Measurements from ENCODE around the gene MED31.

MED31 gene

DNA sequence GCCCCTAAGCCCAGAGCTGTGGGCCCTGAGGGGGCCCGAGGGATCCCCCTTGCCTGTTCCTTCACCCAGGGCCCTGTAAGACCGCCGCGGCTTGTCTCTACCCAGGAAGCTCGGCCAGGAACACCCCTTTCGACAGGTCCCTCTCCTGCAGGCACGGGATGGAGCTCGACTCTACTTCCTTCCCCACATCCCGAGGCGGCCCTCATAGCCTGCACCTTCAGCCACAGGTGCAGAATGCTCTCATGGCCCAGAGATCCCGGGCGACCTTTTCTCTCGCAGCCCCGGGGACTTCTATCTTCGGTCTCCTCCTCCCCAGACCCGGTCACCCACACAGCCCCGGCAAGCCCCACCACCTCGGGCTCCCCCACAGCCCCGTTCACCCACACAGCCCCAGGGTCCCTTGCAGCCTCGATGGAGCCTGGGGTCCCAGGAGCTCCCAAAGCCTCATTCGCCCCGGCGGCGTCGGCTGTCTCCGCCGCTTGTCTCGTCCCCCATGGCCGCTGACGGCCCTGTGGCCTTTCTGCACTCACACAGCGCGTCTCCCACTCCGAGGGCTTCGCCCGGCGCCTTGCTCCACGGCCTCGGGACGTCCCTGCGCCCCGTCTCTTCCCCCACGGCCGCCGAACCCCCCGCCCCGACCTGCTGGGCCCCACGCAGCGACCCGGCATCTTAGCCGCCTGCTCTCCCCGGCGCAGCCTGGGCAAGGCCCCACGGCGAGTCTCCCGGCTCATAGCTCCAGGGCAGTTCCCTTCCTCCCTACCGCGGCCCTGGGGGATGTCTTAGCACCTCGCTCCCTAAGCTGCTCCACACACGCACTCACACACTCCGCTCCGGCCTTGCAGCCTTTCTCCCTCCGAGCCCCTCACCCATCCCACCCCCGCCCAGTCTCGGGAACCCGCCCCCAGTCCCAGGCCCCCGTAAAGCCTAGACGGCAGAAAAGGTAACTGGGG lies 11.5 kb downstream of the MED31 start:
- 2% methylated on average over 64 to 66 of the region's 67 CpGs for WGBS, 2 experiments
- no peaks in the 10 kb centered on the region for H3K27me3 ChIP-seq (ENCODE audit: control insufficient read depth, insufficient read depth, low read length, poor library complexity, severe bottlenecking)
- peaks cover 7% of the 10 kb centered on the region for H3K36me3 ChIP-seq (ENCODE audit: control insufficient read depth, insufficient read depth, low read length)
- H3K9me3 ChIP-seq (ENCODE audit: control insufficient read depth, low read length), result no peaks in the 10 kb centered on the region
- peaks cover 13% of the 10 kb centered on the region for H3K4me1 ChIP-seq (ENCODE audit: control insufficient read depth, insufficient read depth, low read length)
- H3K27ac ChIP-seq (ENCODE audit: insufficient read depth, low read depth, low read length, poor library complexity, severe bottlenecking), result peak overlapping the region; percentile 74
- H3K4me3 ChIP-seq (ENCODE audit: insufficient read depth, low read depth, low read length), result peak overlapping the region; percentile 86

DNA sequence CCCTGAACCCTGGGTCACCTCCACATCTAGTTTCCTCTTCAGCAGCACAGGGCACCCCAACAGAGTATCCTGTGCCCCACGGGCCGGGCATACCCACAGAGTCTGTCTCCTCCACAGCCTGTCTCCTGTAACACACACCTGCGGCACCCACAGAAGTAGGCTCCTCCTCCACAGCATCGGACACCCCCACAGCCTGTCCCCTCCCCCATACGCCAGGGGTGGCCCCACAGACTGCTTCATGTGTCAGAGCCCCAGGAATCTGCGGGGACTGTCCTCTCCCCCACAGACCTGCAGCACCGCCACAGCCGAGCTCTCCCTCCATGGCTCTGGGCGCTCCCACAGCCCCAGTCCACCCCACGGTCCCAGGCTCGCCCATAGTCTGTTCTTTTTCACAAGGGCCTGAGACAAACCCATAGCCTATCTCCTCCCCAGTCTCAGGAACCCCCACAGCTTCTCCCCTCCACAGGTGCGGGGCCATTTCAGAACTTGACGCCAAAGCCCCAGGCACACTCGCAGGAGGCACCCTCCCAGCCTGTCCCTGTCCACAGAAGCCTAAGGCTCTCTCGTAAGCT lies 12.3 kb downstream of the MED31 start:
- Histone ChIP-seq H3K27me3 (ENCODE audit: control insufficient read depth, insufficient read depth, low read length, poor library complexity, severe bottlenecking) (no peaks in the 10 kb centered on the region), H3K36me3 (ENCODE audit: control insufficient read depth, insufficient read depth, low read length) (peaks cover 11% of the 10 kb centered on the region), H3K4me1 (ENCODE audit: control insufficient read depth, insufficient read depth, low read length) (peaks cover 13% of the 10 kb centered on the region), H3K9me3 (ENCODE audit: control insufficient read depth, low read length) (no peaks in the 10 kb centered on the region), H3K27ac (ENCODE audit: insufficient read depth, low read depth, low read length, poor library complexity, severe bottlenecking) (no peak overlapping the region), H3K4me3 (ENCODE audit: insufficient read depth, low read depth, low read length) (peak overlapping the region; percentile 86)
- 62 to 68% methylated on average over 14 to 15 of the region's 15 CpGs for WGBS, 2 experiments

DNA sequence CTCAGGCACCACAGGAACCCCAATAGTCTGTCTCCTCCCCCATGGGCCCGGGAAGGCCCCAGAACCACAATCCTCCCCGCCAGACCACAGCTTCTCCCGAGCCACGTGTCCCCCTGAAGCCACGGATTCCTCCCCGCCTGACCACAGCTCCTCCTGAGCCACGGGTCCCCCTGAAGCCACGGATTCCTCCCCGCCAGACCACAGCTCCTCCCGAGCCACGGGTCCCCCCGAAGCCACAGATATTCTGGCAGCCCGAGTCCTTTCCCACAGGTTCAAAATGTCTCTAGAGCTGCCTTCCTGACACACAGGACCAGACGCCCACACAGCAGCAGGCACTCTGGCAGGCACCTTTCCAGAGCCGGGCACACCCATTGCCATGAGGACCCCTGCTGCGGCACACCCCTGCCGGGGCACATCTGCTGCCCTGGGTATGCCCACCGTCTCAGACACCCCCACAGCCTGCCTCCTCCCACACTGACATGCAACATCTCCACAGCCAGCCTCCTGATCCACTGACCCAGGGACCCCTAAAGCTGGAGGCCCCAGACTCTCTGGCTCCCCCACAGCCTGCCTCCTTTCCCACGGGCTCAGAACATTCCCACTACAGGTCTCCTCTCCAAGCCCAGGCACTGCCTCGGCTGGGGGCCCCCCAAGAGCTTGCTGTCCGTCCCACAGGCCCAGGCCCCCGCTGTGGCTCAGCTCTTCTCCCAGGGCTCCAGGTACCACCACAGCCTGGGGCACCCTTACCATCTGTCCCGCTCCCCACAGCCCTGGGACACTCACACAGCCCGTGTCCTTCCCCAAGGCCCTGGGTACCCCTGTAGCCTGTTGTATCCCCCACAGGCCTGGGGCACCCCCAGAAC lies 13.1 kb downstream of the MED31 start:
- H3K27ac ChIP-seq (ENCODE audit: insufficient read depth, low read depth, low read length, poor library complexity, severe bottlenecking), result no peak overlapping the region
- peaks cover 15% of the 10 kb centered on the region for H3K36me3 ChIP-seq (ENCODE audit: control insufficient read depth, insufficient read depth, low read length)
- H3K4me1 ChIP-seq (ENCODE audit: control insufficient read depth, insufficient read depth, low read length), result peaks cover 13% of the 10 kb centered on the region
- no peaks in the 10 kb centered on the region for H3K9me3 ChIP-seq (ENCODE audit: control insufficient read depth, low read length)
- 88 to 90% methylated on average over 24 of the region's 24 CpGs for WGBS, 2 experiments
- no peaks in the 10 kb centered on the region for H3K27me3 ChIP-seq (ENCODE audit: control insufficient read depth, insufficient read depth, low read length, poor library complexity, severe bottlenecking)
- H3K4me3 ChIP-seq (ENCODE audit: insufficient read depth, low read depth, low read length), result no peak overlapping the region

DNA sequence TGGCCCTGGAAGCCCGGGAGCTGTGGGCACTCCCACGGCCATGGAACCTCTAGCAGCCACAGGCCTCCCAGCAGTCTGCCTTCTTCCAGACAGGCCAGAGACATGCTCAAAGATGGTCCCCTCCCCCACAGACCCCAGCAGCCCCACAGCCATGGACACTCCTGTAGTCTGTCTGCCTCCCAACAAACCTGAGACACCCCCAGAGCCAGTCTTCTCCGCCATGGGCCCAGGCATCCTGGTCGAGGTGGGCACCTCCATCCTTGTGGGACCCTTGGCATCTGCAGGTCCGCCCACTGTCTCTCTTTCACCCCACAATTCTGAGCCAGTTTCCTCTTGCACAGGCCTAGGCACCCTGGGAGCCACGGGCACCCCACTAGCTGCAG lies 14.0 kb downstream of the MED31 start:
- Histone ChIP-seq H3K27me3 (ENCODE audit: control insufficient read depth, insufficient read depth, low read length, poor library complexity, severe bottlenecking) (no peaks in the 10 kb centered on the region), H3K4me3 (ENCODE audit: insufficient read depth, low read depth, low read length) (no peak overlapping the region), H3K9me3 (ENCODE audit: control insufficient read depth, low read length) (no peaks in the 10 kb centered on the region), H3K36me3 (ENCODE audit: control insufficient read depth, insufficient read depth, low read length) (peaks cover 18% of the 10 kb centered on the region), H3K4me1 (ENCODE audit: control insufficient read depth, insufficient read depth, low read length) (peaks cover 13% of the 10 kb centered on the region), H3K27ac (ENCODE audit: insufficient read depth, low read depth, low read length, poor library complexity, severe bottlenecking) (no peak overlapping the region)
- WGBS, 2 experiments, result 90 to 92% methylated on average over 6 of the region's 6 CpGs

DNA sequence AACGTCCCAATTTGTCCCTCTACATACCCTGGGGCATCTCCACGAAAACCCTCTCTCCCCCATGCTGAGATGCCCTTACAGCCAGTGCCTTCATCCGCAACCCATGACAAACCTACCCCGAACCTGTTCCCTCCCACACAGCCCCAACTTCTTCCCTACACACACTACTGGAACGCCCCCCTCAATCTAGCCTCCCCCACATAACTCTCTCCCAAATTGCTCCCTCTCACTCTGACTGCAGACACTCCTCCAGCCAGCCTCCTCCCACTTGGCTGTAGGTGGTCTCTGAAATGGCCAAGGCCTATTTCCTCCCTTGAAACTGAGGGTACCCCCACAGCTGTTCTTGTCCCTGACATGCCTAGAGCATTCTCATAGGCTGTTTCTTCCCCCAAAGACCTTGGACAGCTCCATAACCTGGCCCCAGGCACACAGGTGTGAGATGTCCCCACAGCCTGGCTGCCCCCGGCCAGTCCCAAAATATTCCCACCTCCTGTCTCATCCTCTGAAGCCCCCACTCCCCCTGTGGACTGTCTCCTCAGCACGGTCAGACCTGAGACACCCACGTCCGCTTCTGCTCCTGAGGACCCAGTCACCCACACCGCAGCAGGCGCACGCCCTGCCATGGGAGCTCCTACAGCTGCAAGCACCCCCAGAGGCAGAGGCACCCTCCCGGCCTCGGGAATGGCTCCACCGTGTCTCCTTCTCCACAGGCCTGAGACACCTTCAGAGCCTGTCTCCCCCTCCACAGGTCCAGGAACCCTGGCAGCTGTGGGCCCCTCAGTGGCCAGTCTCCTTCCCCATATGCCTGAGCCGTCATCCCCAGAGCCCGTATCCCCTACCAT lies 14.6 kb downstream of the MED31 start:
- Histone ChIP-seq H3K27me3 (ENCODE audit: control insufficient read depth, insufficient read depth, low read length, poor library complexity, severe bottlenecking) (no peaks in the 10 kb centered on the region), H3K4me1 (ENCODE audit: control insufficient read depth, insufficient read depth, low read length) (peaks cover 12% of the 10 kb centered on the region)

DNA sequence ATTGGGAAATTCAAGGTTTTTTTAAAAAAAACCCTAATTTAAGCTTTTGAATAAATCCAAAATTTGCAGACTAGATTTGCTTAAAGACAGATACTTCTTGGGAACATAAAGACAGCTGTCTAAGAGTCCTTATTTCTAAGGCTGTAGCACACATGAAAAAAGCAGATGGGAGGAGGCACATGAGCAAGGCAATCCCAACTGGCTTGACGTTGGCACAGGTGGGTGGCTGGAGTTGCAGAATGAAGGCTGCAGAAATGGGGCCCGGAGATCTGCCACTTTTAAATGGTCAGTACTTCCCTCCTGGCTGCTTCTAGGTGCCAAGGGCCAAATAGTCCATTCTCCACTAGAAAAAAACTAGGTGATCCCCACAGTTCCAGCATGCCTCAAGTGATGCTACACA lies 15.3 kb downstream of the MED31 start:
- peaks cover 9% of the 10 kb centered on the region for H3K4me1 ChIP-seq (ENCODE audit: control insufficient read depth, insufficient read depth, low read length)

More for the DNA sequence above, 14.6 kb downstream of the MED31 start:
- Histone ChIP-seq H3K9me3 (ENCODE audit: control insufficient read depth, low read length) (no peaks in the 10 kb centered on the region), H3K4me3 (ENCODE audit: insufficient read depth, low read depth, low read length) (no peak overlapping the region), H3K36me3 (ENCODE audit: control insufficient read depth, insufficient read depth, low read length) (peaks cover 18% of the 10 kb centered on the region), H3K27ac (ENCODE audit: insufficient read depth, low read depth, low read length, poor library complexity, severe bottlenecking) (no peak overlapping the region)
- 92% methylated on average over 17 of the region's 17 CpGs for WGBS, 2 experiments

DNA sequence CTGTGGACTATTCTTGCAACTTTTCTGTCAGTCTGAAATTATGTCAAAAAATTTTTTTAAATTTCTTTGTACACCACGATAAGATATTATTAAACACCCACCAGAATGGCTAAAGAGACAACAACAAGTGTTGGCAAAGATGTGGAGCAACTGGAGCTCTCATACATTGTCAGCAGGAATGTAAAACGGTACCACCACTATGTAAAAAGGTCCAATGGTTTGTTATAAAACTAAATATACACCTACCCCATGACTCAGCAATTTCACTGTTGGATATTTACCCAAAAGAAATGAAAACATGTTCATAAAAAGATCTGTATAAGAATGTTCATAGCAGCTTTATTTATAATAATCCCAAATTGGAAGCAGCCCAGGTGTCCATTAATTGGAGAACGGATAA lies 18.1 kb downstream of the MED31 start:
- H3K27ac ChIP-seq (ENCODE audit: insufficient read depth, low read depth, low read length, poor library complexity, severe bottlenecking), result no peak overlapping the region
- no peaks in the 10 kb centered on the region for H3K27me3 ChIP-seq (ENCODE audit: control insufficient read depth, insufficient read depth, low read length, poor library complexity, severe bottlenecking)
- H3K9me3 ChIP-seq (ENCODE audit: control insufficient read depth, low read length), result no peaks in the 10 kb centered on the region
- H3K4me3 ChIP-seq (ENCODE audit: insufficient read depth, low read depth, low read length), result no peak overlapping the region
- H3K36me3 ChIP-seq (ENCODE audit: control insufficient read depth, insufficient read depth, low read length), result peaks cover 22% of the 10 kb centered on the region
- no peaks in the 10 kb centered on the region for H3K4me1 ChIP-seq (ENCODE audit: control insufficient read depth, insufficient read depth, low read length)
- 100% methylated on average over 1 to 3 of the region's 3 CpGs for WGBS, 2 experiments

More for the DNA sequence above, 15.3 kb downstream of the MED31 start:
- Histone ChIP-seq H3K9me3 (ENCODE audit: control insufficient read depth, low read length) (no peaks in the 10 kb centered on the region), H3K36me3 (ENCODE audit: control insufficient read depth, insufficient read depth, low read length) (peaks cover 20% of the 10 kb centered on the region), H3K4me3 (ENCODE audit: insufficient read depth, low read depth, low read length) (no peak overlapping the region), H3K27me3 (ENCODE audit: control insufficient read depth, insufficient read depth, low read length, poor library complexity, severe bottlenecking) (no peaks in the 10 kb centered on the region), H3K27ac (ENCODE audit: insufficient read depth, low read depth, low read length, poor library complexity, severe bottlenecking) (no peak overlapping the region)
- 87 to 90% methylated on average over 2 of the region's 2 CpGs for WGBS, 2 experiments

DNA sequence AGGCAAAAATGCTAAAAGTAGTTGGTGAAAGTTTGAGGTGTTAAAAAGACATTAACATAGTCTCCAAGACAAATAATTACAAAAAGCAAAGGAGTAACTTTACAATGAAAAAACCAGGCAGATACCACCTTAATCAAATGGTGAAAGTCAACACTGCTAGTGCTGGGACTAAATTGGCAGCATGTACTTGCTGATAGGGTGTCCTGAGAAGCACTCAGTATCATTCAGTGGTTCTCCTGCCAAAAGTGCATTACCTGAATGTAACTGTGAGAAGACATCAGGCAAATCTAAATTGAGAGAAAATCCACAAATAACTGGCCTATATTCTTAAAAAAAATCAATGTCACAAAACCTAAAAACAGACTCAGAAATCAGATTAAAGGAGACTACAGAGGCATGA lies 18.9 kb downstream of the MED31 start:
- H3K4me3 ChIP-seq (ENCODE audit: insufficient read depth, low read depth, low read length), result no peak overlapping the region
- H3K4me1 ChIP-seq (ENCODE audit: control insufficient read depth, insufficient read depth, low read length), result no peaks in the 10 kb centered on the region
- no peak overlapping the region for H3K27ac ChIP-seq (ENCODE audit: insufficient read depth, low read depth, low read length, poor library complexity, severe bottlenecking)
- H3K27me3 ChIP-seq (ENCODE audit: control insufficient read depth, insufficient read depth, low read length, poor library complexity, severe bottlenecking), result no peaks in the 10 kb centered on the region
- H3K36me3 ChIP-seq (ENCODE audit: control insufficient read depth, insufficient read depth, low read length), result peaks cover 29% of the 10 kb centered on the region
- H3K9me3 ChIP-seq (ENCODE audit: control insufficient read depth, low read length), result no peaks in the 10 kb centered on the region

DNA sequence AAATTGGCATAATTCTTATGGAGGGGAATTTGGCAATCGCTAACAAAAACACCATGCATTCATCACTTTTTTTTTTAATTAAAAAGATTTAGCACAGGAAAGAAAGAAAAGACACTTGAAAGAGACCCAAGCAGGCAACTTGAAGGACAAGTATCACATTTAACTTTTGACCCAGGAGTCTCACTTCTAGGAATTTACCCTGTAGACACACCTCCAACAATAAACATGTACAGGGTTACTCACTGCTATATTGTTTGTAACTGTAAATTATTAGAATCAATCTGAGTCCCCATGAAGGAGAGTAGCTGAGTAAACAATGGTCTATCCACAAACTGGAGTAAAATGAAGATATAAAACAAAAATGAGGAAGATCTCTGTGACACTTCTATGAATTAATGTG lies 21.0 kb downstream of the MED31 start:
- 100% methylated on average over 1 of the region's 1 CpG; no CpG with 5 or more reads in 1 of the 2 experiments for WGBS, 2 experiments
- peaks cover 39% of the 10 kb centered on the region for H3K36me3 ChIP-seq (ENCODE audit: control insufficient read depth, insufficient read depth, low read length)

More for the DNA sequence above, 21.0 kb downstream of the MED31 start:
- Histone ChIP-seq H3K27me3 (ENCODE audit: control insufficient read depth, insufficient read depth, low read length, poor library complexity, severe bottlenecking) (no peaks in the 10 kb centered on the region), H3K27ac (ENCODE audit: insufficient read depth, low read depth, low read length, poor library complexity, severe bottlenecking) (no peak overlapping the region), H3K9me3 (ENCODE audit: control insufficient read depth, low read length) (no peaks in the 10 kb centered on the region), H3K4me3 (ENCODE audit: insufficient read depth, low read depth, low read length) (no peak overlapping the region), H3K4me1 (ENCODE audit: control insufficient read depth, insufficient read depth, low read length) (no peaks in the 10 kb centered on the region)

All from ectodermal cell (in vitro differentiated cells).